Muscle layer of duodenum (tissue), 2 donors: Measurements from ENCODE around the gene CPN2.

ENCODE experiments used
- H3K27ac ChIP-seq: one replicate; pipeline ENCODE4 v1.7.0; 2013; ENCODE audit warnings: mild to moderate bottlenecking, low read length
- H3K27me3 ChIP-seq: one replicate; pipeline ENCODE4 v1.7.0; 2013; ENCODE audit warnings: low read depth, mild to moderate bottlenecking, control low read depth, low read length
- H3K36me3 ChIP-seq, 2 donors: one replicate each; pipeline ENCODE4 v1.7.0; 2013; ENCODE audit warnings: low read length in 2 of 2, control low read depth in 1 of 2, mild to moderate bottlenecking in 1 of 2; ENCODE audit not compliant: insufficient read depth in 2 of 2, control insufficient read depth in 1 of 2
- H3K4me1 ChIP-seq, 2 donors: one replicate each; pipeline ENCODE4 v1.7.0; 2013; ENCODE audit warnings: low read length in 2 of 2, mild to moderate bottlenecking in 2 of 2, control low read depth in 1 of 2, moderate library complexity in 1 of 2; ENCODE audit not compliant: insufficient read depth in 2 of 2, control insufficient read depth in 1 of 2
- H3K4me3 ChIP-seq, 2 donors: one replicate each; pipeline ENCODE4 v1.7.0; 2013; ENCODE audit warnings: low read length in 2 of 2, low read depth in 1 of 2, mild to moderate bottlenecking in 1 of 2
- H3K9me3 ChIP-seq, 2 donors: one replicate each; pipeline ENCODE4 v1.7.0; 2013; ENCODE audit warnings: low read length in 2 of 2, control low read depth in 1 of 2, mild to moderate bottlenecking in 1 of 2; ENCODE audit not compliant: control insufficient read depth in 1 of 2
- donor health status: healthy.

CPN2 gene

DNA sequence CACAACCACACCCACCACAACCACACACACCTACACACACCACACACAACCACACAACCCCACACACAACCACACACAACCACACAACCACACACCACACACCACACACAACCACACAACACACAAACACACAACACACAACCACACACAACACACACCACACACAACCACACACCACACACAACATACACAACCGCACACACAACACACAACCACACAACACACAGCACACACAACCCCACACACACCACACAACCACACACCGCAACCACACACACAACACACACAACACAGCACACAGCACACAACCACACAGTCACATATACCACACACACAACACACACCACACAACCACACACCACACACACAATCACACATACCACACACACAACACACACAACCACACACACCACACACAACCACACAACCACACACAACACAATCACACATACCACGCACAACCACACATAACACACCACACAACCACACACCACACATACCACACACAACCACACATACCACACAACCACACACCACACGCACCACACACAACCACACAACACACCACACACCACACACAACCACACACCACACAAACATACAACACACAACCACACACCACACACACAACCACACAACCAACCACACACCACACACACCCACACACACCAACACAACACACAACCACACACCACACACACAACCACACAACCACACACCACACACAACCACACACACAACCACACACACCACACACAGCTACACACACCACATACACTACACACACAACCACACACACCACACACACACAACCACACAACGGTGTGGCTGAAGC is 23.7 kb downstream of the CPN2 start:
- Histone ChIP-seq H3K27ac (no peak overlapping the region), H3K27me3 (no peaks in the 10 kb centered on the region), H3K9me3 (no peaks in the 10 kb centered on the region), H3K4me3 (no peak overlapping the region), H3K4me1 (peaks cover 8 to 17% of the 10 kb centered on the region in 2 donors), H3K36me3 (no peaks in the 10 kb centered on the region)

DNA sequence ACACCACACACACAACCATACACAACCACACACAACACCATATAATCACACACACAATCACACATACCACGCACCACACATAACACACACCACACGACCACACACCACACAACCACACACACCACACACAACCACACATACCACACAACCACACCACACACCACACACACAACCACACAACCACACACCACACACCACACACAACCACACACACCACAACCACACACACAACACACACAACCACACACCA is 24.2 kb downstream of the CPN2 start:
- H3K27me3 ChIP-seq = no peaks in the 10 kb centered on the region
- no peak overlapping the region for H3K4me3 ChIP-seq
- no peaks in the 10 kb centered on the region for H3K9me3 ChIP-seq
- no peak overlapping the region for H3K27ac ChIP-seq
- no peaks in the 10 kb centered on the region for H3K36me3 ChIP-seq
- H3K4me1 ChIP-seq = peaks cover 8 to 17% of the 10 kb centered on the region in 2 donors

DNA sequence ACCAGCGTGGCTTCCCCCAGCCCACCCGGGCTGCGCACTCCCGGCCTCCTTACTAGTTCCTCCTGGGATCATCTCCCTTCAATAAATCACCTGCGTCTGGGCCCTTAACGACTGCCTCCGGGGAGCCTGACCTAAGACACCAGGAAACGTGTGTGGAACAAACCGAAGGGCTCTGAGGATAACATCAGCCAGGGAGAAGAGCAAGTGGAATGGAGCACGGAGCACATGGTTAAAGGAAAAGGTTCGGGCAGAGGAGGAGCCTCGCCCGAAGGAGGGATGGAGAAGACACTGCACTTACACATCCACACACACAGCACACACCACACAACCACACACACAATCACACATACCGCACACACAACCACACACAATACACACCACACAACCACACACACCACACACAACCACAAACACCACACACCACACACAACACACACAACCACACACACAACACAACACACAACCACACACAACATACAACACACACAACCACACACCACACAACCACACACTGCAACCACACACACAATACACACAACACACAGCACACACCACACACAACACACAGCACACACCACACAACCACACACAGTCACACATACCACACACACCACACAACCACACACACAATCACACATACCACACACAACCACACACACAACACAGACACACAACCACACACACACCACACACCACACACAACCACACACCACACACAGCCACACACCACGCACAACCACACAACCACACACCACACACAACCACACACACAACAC is 24.7 kb downstream of the CPN2 start:
- no peak overlapping the region for H3K27ac ChIP-seq
- no peaks in the 10 kb centered on the region for H3K9me3 ChIP-seq
- H3K36me3 ChIP-seq = no peaks in the 10 kb centered on the region
- no peaks in the 10 kb centered on the region for H3K27me3 ChIP-seq
- no peak overlapping the region for H3K4me3 ChIP-seq
- peaks cover 8 to 17% of the 10 kb centered on the region in 2 donors for H3K4me1 ChIP-seq

DNA sequence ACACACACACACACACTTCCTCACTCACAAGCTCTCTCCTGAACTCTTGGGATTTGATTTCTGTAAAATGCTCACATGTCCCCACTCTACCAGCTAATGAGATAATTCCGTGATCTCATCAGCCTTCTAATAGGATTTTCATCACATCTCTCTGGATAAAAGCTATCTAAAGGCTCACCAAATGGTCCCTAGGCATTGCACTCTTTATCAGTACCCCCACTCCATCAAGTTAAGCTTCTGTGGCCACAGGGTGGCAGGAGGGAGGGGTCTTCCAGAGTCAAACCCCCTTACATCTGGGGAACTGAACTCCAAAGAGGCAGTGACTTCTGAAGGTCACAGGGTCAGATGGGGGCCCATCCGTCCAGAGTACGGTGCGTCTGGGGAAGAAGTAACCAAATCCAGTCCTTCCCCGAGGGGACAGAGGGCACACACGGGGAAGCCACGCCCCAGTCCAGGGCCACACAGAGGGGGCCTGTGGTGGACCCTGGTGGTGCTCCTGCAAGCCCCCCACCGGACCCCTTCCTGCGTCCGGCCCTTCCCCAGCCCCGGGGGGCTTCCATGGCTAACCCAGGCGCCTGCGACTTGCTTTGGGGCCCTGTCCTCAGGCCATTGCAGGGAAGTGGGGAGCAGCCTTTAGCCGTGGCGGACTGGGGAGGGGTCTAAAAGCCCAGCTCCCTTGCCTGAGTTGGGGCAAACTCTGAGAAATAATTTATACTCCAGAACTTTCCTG is 25.5 kb downstream of the CPN2 start:
- no peaks in the 10 kb centered on the region for H3K36me3 ChIP-seq
- H3K27ac ChIP-seq = no peak overlapping the region
- H3K27me3 ChIP-seq = no peaks in the 10 kb centered on the region
- peaks cover 8 to 12% of the 10 kb centered on the region in 2 donors for H3K4me1 ChIP-seq
- H3K9me3 ChIP-seq = no peaks in the 10 kb centered on the region
- no peak overlapping the region for H3K4me3 ChIP-seq

DNA sequence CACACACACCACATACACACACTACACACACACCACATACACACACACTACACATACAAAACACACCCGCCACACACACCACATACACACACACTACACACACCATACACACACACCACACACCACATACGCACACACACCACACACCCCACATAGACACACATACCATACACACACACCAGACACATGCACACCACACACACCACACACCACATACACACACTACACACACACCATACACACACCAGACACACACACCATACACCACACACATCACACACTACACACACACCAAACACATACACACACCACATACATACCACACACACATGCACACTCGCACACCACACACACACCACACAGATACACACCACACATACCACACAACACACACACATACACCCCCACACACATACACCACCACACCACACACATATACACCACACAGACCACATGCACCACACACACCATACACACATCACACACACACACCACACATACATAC is 26.3 kb downstream of the CPN2 start:
- peaks cover 4 to 11% of the 10 kb centered on the region in 2 donors for H3K4me1 ChIP-seq
- no peaks in the 10 kb centered on the region for H3K27me3 ChIP-seq
- H3K9me3 ChIP-seq = no peaks in the 10 kb centered on the region
- no peak overlapping the region for H3K4me3 ChIP-seq
- no peak overlapping the region for H3K27ac ChIP-seq
- no peaks in the 10 kb centered on the region for H3K36me3 ChIP-seq

DNA sequence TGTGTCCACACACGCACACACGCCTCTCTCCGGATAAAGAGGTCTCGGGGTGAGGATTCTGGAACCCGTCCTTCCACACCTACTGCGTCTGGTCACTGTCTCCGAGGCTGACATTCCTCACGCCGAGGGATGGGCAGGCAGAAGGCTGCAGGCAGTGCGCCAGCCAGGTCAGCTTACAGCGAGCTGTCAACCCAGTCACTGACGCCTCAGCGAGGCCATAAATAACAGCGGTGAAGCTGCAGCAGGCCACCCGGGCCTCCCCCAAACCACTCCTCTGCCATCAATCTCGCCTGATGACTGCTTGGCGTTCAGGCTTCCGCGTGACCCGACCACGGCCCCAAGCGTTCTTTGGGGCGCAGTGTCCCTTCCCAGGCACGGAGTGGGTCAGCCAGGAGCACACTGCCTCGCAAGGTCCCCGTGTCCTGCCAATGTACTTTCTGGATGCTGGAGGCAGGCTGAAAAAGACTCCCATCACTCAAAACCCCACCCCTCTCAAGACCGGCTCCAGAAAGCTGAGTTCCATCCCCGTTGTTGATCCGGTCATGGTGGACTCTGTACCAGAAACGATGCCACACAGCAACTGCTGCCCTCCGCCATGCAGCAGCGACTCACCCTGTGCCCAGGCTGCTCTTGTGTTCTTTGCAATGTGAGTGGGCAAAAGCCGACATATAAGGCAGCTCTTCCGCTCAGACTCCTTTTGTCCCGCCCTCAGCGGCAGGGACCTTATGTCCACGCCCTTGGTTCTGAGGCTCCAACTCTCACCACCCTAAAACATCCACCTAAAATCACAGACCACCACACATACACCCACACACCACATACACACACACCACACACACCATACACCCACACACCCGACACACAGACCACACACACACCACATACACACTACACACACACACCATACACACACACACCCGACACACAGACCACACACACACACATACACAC is 27.1 kb downstream of the CPN2 start:
- Histone ChIP-seq H3K4me1 (peaks cover 4 to 11% of the 10 kb centered on the region in 2 donors), H3K36me3 (no peaks in the 10 kb centered on the region), H3K27me3 (no peaks in the 10 kb centered on the region), H3K27ac (no peak overlapping the region), H3K4me3 (peak overlapping the region; percentile 49 to 66), H3K9me3 (peaks cover 0 to 4% of the 10 kb centered on the region in 2 donors)

DNA sequence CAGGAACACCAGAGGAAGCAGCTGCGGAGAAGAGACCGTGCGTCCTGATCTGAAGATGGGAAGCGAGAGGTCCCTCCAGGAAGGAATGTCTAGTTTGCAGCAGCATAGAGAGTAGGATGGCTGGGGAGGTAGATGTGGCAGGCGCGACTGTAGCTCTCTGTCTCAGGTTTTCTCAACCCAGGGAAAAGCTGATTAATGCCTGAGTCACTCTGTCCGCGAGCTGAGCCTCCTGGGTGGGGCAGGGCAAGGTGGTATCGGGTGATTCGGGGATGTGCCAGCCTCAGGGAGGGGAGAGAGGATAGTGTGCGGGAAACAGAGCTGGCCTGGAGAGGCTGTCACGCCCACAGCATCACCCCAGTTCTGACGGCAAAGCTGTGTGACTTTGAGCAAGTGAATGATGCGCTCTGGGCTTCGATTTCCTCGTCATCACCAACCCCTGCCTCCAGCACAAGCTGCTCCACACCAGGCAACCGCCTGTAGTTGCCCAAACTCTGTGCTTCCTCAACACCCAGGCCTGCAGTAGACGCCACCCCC is 28.4 kb downstream of the CPN2 start:
- Histone ChIP-seq H3K27ac (no peak overlapping the region), H3K4me3 (no peak overlapping the region), H3K27me3 (no peaks in the 10 kb centered on the region), H3K9me3 (peaks cover 0 to 4% of the 10 kb centered on the region in 2 donors), H3K4me1 (peaks cover 4 to 11% of the 10 kb centered on the region in 2 donors), H3K36me3 (no peaks in the 10 kb centered on the region)

DNA sequence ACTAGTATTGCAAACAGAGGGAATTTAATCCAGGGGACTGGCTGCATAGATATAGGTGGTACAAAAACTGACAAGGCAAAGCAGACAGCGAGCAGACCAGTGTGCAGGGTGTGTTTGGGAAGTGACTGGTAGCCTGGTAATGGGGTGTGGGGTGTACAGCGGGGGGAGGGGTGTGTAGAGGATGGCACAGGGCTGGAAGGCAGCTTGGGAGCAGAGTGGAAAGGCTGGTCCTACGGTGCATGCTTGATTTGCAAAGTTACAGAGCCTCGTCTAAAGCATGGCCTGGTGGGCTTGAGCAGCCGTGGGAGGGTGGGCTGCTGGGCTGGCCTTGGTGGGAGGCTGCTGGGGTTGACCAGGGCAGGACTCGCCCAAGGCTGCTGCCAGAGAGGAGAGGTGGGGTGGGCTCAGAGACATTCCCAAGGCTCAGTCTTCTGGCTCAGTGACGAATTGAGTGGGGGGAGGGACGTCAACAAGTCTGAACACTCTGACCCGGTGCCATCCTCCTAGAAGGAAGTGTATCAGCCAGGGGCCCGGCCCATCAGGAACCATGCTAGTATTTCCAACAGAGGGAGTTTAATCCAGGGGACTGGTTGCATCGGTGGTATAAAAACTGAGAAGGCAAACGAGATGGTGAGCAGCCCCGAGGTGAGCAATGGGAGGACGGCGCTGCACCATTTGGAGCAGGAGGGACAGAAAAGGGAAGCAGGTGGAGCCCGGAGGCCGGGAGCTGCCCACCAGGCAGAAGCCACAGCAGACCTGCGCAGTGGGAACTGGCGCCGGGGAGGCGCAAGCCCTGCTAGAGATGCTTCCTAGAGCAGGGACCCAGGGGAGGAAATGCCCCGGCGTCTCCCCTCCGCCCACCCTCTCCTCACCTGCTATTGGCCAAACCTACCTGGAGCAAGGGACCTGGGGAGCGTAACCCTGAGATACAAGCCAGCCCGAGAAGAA is 29.2 kb downstream of the CPN2 start:
- H3K9me3 ChIP-seq = peaks cover 0 to 4% of the 10 kb centered on the region in 2 donors
- no peak overlapping the region for H3K27ac ChIP-seq
- H3K4me3 ChIP-seq = no peak overlapping the region
- peaks cover 4 to 11% of the 10 kb centered on the region in 2 donors for H3K4me1 ChIP-seq
- H3K36me3 ChIP-seq = no peaks in the 10 kb centered on the region
- no peaks in the 10 kb centered on the region for H3K27me3 ChIP-seq

DNA sequence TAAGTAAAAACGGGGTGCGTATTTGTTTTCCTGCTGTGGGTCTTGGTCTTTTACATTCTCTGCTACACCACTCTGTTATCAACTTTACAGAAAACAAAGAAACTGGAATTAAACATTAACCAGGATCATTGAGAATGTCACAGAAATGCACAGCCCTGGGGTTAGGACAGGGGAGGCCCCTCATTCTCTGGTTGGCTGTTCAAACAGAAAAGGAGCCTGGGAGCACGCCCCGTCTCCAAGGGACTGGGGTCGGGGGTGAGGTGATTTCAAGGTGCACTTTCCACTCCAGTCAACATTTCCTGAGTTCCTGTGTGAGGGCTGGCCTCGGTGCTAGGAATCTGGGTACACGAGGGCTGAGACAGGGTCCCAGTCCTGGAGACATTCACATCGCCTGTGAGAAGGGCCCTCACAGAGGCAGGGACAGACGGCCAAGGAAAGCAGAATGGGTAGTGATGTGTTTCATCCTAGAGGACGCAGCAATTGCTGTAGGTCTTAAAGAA is 30.3 kb downstream of the CPN2 start:
- Histone ChIP-seq H3K4me3 (no peak overlapping the region), H3K27ac (no peak overlapping the region), H3K9me3 (peaks cover 0 to 4% of the 10 kb centered on the region in 2 donors), H3K4me1 (peaks cover 4 to 15% of the 10 kb centered on the region in 2 donors), H3K27me3 (no peaks in the 10 kb centered on the region), H3K36me3 (no peaks in the 10 kb centered on the region)
